ENCODE measurements around the gene PHLPP1. TPM values are rescaled to one million over a fixed set of nuclear protein-coding genes. Genes with fewer than 3 reads are reported as not detected.

PHLPP1 gene
- total and polyA plus RNA-seq, 2 experiments from 2014 or later = 15.7 to 73.6 TPM

DNA sequence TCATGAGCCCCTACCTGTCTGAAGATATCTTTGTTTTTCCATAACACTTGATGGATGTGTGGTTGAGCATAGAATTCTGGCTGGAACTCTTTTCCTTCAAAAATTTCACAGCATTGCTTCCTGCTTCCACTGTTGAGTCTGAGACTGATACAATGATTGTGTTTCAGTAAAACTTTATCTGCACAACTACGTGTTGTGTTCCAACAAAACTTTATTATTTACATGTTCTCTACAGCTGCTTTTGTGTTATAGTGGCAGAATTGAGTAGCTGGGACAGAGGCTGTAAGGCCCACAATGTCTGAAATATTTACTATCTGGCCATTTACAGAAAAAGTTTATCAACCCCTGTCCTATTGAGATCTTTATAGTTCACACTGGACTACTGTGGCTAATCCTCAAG is 275.3 kb downstream of the PHLPP1 start:
- no peaks in the 10 kb centered on the region for H3K27me3 ChIP-seq (ENCODE audit: insufficient read depth)
- peaks cover 2% of the 10 kb centered on the region; the same call in 1 of the 3 replicates for H3K36me3 Mint-ChIP-seq (ENCODE audit: low read depth)
- H4K20me1 ChIP-seq (replicated peaks; ENCODE audit: insufficient read depth) = no peaks in the 10 kb centered on the region
- H3K36me3 ChIP-seq (ENCODE audit: insufficient read depth) = no peaks in the 10 kb centered on the region
- TF ChIP-seq CREB1 (CRISPR knock-in tag; IDR thresholded peaks at IDR 0.05; ENCODE audit: low read depth) (no peak), STAT1 (IDR thresholded peaks at IDR 0.05; ENCODE audit: unreplicated experiment) (no peak), EZH2 (IDR thresholded peaks at IDR 0.05; ENCODE audit: low read depth, unreplicated experiment) (no peak), EZH2phosphoT487 (IDR thresholded peaks at IDR 0.05; ENCODE audit: unreplicated experiment) (no peak), POLR2AphosphoS5 (IDR thresholded peaks at IDR 0.05; ENCODE audit: low read depth) (no peak), ZNF331 (CRISPR knock-in tag; IDR thresholded peaks at IDR 0.05; ENCODE audit: low read depth) (no peak), NANOG (IDR thresholded peaks at IDR 0.05; ENCODE audit: borderline replicate concordance) (no peak)
- TF ChIP-seq, protein P1, sequence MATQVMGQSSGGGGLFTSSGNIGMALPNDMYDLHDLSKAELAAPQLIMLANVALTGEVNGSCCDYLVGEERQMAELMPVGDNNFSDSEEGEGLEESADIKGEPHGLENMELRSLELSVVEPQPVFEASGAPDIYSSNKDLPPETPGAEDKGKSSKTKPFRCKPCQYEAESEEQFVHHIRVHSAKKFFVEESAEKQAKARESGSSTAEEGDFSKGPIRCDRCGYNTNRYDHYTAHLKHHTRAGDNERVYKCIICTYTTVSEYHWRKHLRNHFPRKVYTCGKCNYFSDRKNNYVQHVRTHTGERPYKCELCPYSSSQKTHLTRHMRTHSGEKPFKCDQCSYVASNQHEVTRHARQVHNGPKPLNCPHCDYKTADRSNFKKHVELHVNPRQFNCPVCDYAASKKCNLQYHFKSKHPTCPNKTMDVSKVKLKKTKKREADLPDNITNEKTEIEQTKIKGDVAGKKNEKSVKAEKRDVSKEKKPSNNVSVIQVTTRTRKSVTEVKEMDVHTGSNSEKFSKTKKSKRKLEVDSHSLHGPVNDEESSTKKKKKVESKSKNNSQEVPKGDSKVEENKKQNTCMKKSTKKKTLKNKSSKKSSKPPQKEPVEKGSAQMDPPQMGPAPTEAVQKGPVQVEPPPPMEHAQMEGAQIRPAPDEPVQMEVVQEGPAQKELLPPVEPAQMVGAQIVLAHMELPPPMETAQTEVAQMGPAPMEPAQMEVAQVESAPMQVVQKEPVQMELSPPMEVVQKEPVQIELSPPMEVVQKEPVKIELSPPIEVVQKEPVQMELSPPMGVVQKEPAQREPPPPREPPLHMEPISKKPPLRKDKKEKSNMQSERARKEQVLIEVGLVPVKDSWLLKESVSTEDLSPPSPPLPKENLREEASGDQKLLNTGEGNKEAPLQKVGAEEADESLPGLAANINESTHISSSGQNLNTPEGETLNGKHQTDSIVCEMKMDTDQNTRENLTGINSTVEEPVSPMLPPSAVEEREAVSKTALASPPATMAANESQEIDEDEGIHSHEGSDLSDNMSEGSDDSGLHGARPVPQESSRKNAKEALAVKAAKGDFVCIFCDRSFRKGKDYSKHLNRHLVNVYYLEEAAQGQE (IDR thresholded peaks at IDR 0.05; ENCODE audit: unreplicated experiment) = no peak
- TF ChIP-seq, protein P2, sequence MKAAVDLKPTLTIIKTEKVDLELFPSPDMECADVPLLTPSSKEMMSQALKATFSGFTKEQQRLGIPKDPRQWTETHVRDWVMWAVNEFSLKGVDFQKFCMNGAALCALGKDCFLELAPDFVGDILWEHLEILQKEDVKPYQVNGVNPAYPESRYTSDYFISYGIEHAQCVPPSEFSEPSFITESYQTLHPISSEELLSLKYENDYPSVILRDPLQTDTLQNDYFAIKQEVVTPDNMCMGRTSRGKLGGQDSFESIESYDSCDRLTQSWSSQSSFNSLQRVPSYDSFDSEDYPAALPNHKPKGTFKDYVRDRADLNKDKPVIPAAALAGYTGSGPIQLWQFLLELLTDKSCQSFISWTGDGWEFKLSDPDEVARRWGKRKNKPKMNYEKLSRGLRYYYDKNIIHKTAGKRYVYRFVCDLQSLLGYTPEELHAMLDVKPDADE (IDR thresholded peaks at IDR 0.05) = no peak
- TF ChIP-seq, protein P3, sequence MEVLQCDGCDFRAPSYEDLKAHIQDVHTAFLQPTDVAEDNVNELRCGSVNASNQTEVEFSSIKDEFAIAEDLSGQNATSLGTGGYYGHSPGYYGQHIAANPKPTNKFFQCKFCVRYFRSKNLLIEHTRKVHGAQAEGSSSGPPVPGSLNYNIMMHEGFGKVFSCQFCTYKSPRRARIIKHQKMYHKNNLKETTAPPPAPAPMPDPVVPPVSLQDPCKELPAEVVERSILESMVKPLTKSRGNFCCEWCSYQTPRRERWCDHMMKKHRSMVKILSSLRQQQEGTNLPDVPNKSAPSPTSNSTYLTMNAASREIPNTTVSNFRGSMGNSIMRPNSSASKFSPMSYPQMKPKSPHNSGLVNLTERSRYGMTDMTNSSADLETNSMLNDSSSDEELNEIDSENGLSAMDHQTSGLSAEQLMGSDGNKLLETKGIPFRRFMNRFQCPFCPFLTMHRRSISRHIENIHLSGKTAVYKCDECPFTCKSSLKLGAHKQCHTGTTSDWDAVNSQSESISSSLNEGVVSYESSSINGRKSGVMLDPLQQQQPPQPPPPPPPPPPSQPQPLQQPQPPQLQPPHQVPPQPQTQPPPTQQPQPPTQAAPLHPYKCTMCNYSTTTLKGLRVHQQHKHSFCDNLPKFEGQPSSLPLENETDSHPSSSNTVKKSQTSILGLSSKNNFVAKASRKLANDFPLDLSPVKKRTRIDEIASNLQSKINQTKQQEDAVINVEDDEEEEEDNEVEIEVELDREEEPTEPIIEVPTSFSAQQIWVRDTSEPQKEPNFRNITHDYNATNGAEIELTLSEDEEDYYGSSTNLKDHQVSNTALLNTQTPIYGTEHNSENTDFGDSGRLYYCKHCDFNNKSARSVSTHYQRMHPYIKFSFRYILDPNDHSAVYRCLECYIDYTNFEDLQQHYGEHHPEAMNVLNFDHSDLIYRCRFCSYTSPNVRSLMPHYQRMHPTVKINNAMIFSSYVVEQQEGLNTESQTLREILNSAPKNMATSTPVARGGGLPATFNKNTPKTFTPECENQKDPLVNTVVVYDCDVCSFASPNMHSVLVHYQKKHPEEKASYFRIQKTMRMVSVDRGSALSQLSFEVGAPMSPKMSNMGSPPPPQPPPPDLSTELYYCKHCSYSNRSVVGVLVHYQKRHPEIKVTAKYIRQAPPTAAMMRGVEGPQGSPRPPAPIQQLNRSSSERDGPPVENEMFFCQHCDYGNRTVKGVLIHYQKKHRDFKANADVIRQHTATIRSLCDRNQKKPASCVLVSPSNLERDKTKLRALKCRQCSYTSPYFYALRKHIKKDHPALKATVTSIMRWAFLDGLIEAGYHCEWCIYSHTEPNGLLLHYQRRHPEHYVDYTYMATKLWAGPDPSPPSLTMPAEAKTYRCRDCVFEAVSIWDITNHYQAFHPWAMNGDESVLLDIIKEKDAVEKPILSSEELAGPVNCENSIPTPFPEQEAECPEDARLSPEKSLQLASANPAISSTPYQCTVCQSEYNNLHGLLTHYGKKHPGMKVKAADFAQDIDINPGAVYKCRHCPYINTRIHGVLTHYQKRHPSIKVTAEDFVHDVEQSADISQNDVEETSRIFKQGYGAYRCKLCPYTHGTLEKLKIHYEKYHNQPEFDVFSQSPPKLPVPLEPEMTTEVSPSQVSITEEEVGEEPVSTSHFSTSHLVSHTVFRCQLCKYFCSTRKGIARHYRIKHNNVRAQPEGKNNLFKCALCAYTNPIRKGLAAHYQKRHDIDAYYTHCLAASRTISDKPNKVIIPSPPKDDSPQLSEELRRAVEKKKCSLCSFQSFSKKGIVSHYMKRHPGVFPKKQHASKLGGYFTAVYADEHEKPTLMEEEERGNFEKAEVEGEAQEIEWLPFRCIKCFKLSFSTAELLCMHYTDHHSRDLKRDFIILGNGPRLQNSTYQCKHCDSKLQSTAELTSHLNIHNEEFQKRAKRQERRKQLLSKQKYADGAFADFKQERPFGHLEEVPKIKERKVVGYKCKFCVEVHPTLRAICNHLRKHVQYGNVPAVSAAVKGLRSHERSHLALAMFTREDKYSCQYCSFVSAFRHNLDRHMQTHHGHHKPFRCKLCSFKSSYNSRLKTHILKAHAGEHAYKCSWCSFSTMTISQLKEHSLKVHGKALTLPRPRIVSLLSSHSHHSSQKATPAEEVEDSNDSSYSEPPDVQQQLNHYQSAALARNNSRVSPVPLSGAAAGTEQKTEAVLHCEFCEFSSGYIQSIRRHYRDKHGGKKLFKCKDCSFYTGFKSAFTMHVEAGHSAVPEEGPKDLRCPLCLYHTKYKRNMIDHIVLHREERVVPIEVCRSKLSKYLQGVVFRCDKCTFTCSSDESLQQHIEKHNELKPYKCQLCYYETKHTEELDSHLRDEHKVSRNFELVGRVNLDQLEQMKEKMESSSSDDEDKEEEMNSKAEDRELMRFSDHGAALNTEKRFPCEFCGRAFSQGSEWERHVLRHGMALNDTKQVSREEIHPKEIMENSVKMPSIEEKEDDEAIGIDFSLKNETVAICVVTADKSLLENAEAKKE (CRISPR knock-in tag; IDR thresholded peaks at IDR 0.05) = no peak
- H2AFZ ChIP-seq = no peak overlapping the region
- no peaks in the 10 kb centered on the region for H3K4me1 ChIP-seq (ENCODE audit: insufficient read depth)
- DNase-seq (ENCODE audit: low spot score) (no peak), ATAC-seq (no peak)
- no peak overlapping the region for H3K4me3 Mint-ChIP-seq
- H3K9me2 ChIP-seq (ENCODE audit: insufficient read depth) = no peaks in the 10 kb centered on the region
- no peaks in the 10 kb centered on the region for H3K79me2 ChIP-seq (replicated peaks; ENCODE audit: insufficient read depth)
- peaks cover 8% of the 10 kb centered on the region for H3K4me1 Mint-ChIP-seq
- H3K27ac ChIP-seq (ENCODE audit: low read depth) = no peak overlapping the region
- no peak overlapping the region for H3K27ac Mint-ChIP-seq
- H3K4me3 ChIP-seq = no peak overlapping the region
- H3K9me3 Mint-ChIP-seq = peaks cover 6% of the 10 kb centered on the region; the same call in 1 of the 3 replicates
- H3F3A ChIP-seq (replicated peaks; ENCODE audit: low read depth) = no peaks in the 10 kb centered on the region
- H3K27me3 Mint-ChIP-seq (ENCODE audit: insufficient read depth, low read depth, poor library complexity) = peaks cover 13% of the 10 kb centered on the region
- no peak overlapping the region for H3K4me2 ChIP-seq
